HepG2 (cell line): ENCODE results near the gene FRMD8. TPM values are rescaled to one million over a fixed set of nuclear protein-coding genes. Genes with fewer than 3 reads are reported as not detected.

Source experiments
- ATF7 ChIP-seq, 2 experiments: fragments of 450-650 bp in 1 of 2; sonication (generic) in 1 of 2; formaldehyde crosslinking in 1 of 2; IDR thresholded peaks; 2 replicates each; pipeline versions ENCODE4 v1.4.0 to v1.6.1; 2016 to 2020; ENCODE audit warnings: antibody characterized with exemption in 1 of 2, mild to moderate bottlenecking in 1 of 2, missing genetic modification reagents in 1 of 2
- BCL6 ChIP-seq: IDR thresholded peaks from 2 replicates; pipeline ENCODE4 v1.6.1; 2016; ENCODE audit warnings: missing genetic modification reagents, missing compliant biosample characterization
- DMTF1 ChIP-seq: sonication (generic); formaldehyde crosslinking; IDR thresholded peaks from 2 replicates; pipeline ENCODE4 v1.4.0; 2020; ENCODE audit warnings: mild to moderate bottlenecking, missing genetic modification reagents
- GATAD1 ChIP-seq: IDR thresholded peaks from 2 replicates; pipeline ENCODE4 v1.6.1; 2016; ENCODE audit warnings: missing genetic modification reagents, missing compliant biosample characterization
- GFI1 ChIP-seq: sonication (generic); formaldehyde crosslinking; IDR thresholded peaks from 2 replicates; pipeline ENCODE4 v1.5.0; 2020; ENCODE audit warnings: missing genetic modification reagents, mild to moderate bottlenecking, borderline replicate concordance
- TGIF2 ChIP-seq: IDR thresholded peaks from 2 replicates; pipeline ENCODE4 v1.6.1; 2016; ENCODE audit warnings: control low read depth, missing compliant biosample characterization
- ZNF207 ChIP-seq: fragments of 450-650 bp; IDR thresholded peaks from 2 replicates; pipeline ENCODE4 v1.6.1; 2016; ENCODE audit warnings: antibody characterized with exemption, borderline replicate concordance
- ZNF333 ChIP-seq: sonication (generic); formaldehyde crosslinking; IDR thresholded peaks from 2 replicates; pipeline ENCODE4 v1.4.0; 2020; ENCODE audit warnings: mild to moderate bottlenecking, missing genetic modification reagents, borderline replicate concordance
- ZNF33A ChIP-seq: sonication (generic); formaldehyde crosslinking; IDR thresholded peaks from 2 replicates; pipeline ENCODE4 v1.5.1; 2020; ENCODE audit warnings: missing genetic modification reagents, mild to moderate bottlenecking, moderate library complexity, borderline replicate concordance
- ZNF362 ChIP-seq: sonication (generic); formaldehyde crosslinking; IDR thresholded peaks from 2 replicates; pipeline ENCODE4 v1.4.0; 2020; ENCODE audit warnings: missing genetic modification reagents, mild to moderate bottlenecking, borderline replicate concordance
- ZNF839 ChIP-seq: sonication (generic); formaldehyde crosslinking; IDR thresholded peaks from 2 replicates; pipeline ENCODE4 v1.4.0; 2020; ENCODE audit warnings: missing genetic modification reagents, mild to moderate bottlenecking, borderline replicate concordance
- polyA plus RNA-seq, 8 experiments: library from polyadenylated mRNA; depleted of rRNA in 3 of 8; stranded (reverse) in 7 of 8; unstranded in 1 of 8; fragments of >200 nt; fragmentation: Illumina TruSeq in 4 of 8; extraction: Trizol in 4 of 8; gene quantifications; 2 replicates each; pipeline versions ENCODE4 v1.2.1 to v1.2.3, GENCODE V29; 2011 to 2016; ENCODE audit warnings: low read depth in 4 of 8, missing spikeins in 1 of 8, mixed read lengths in 1 of 8; ENCODE audit not compliant: insufficient read depth in 1 of 8
- total RNA-seq, 5 experiments: library from RNA; depleted of rRNA; stranded (reverse); fragments of >200 nt; fragmentation: Illumina TruSeq; extraction: Trizol; gene quantifications; 2 replicates each; pipeline ENCODE4 v1.2.3, GENCODE V29; 2016; ENCODE audit warnings: low read depth in 1 of 5
- TF ChIP-seq, protein P1 (sequence below): sonication (generic); formaldehyde crosslinking; conservative IDR thresholded peaks from 2 replicates; pipeline ENCODE4 v1.8.0; 2022; ENCODE audit warnings: mild to moderate bottlenecking, moderate library complexity, missing genetic modification reagents
- TF ChIP-seq, protein P2 (sequence below): IDR thresholded peaks from 2 replicates; pipeline ENCODE4 v1.6.1; 2012; ENCODE audit warnings: low read length, improper control_type of control experiment
- TF ChIP-seq, protein P3 (sequence below): sonication (generic); formaldehyde crosslinking; conservative IDR thresholded peaks from 2 replicates; pipeline ENCODE4 v1.8.0; 2022; ENCODE audit warnings: missing genetic modification reagents

The FRMD8 gene
- total and polyA plus RNA-seq, 2 of the 13 experiments (the other 11 are each of a cell fraction or from before 2014, with no cell fraction given) = 5.8 to 20.6 TPM

- TF ChIP-seq ZNF33A (CRISPR knock-in tag) (no peak), ATF7 (IDR thresholded peaks at IDR 0.05) (no peak), ATF7 (CRISPR knock-in tag; IDR thresholded peaks at IDR 0.05) (no peak), ZNF207 (no peak), ZNF362 (CRISPR knock-in tag) (no peak), DMTF1 (CRISPR knock-in tag) (no peak), BCL6 (CRISPR knock-in tag) (peak; percentile 58; the same call in 1 of the 2 replicates), ZNF839 (CRISPR knock-in tag) (no peak), GATAD1 (CRISPR knock-in tag) (peak; percentile 72), ZNF333 (CRISPR knock-in tag) (no peak), TGIF2 (CRISPR knock-in tag) (peak; percentile 91; the same call in 1 of the 2 replicates), GFI1 (CRISPR knock-in tag) (no peak)
- TF ChIP-seq, protein P1, sequence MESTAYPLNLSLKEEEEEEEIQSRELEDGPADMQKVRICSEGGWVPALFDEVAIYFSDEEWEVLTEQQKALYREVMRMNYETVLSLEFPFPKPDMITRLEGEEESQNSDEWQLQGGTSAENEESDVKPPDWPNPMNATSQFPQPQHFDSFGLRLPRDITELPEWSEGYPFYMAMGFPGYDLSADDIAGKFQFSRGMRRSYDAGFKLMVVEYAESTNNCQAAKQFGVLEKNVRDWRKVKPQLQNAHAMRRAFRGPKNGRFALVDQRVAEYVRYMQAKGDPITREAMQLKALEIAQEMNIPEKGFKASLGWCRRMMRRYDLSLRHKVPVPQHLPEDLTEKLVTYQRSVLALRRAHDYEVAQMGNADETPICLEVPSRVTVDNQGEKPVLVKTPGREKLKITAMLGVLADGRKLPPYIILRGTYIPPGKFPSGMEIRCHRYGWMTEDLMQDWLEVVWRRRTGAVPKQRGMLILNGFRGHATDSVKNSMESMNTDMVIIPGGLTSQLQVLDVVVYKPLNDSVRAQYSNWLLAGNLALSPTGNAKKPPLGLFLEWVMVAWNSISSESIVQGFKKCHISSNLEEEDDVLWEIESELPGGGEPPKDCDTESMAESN (CRISPR knock-in tag) = peak; percentile 3; the same call in 1 of the 2 replicates
- TF ChIP-seq, protein P2, sequence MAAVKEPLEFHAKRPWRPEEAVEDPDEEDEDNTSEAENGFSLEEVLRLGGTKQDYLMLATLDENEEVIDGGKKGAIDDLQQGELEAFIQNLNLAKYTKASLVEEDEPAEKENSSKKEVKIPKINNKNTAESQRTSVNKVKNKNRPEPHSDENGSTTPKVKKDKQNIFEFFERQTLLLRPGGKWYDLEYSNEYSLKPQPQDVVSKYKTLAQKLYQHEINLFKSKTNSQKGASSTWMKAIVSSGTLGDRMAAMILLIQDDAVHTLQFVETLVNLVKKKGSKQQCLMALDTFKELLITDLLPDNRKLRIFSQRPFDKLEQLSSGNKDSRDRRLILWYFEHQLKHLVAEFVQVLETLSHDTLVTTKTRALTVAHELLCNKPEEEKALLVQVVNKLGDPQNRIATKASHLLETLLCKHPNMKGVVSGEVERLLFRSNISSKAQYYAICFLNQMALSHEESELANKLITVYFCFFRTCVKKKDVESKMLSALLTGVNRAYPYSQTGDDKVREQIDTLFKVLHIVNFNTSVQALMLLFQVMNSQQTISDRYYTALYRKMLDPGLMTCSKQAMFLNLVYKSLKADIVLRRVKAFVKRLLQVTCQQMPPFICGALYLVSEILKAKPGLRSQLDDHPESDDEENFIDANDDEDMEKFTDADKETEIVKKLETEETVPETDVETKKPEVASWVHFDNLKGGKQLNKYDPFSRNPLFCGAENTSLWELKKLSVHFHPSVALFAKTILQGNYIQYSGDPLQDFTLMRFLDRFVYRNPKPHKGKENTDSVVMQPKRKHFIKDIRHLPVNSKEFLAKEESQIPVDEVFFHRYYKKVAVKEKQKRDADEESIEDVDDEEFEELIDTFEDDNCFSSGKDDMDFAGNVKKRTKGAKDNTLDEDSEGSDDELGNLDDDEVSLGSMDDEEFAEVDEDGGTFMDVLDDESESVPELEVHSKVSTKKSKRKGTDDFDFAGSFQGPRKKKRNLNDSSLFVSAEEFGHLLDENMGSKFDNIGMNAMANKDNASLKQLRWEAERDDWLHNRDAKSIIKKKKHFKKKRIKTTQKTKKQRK = no peak
- TF ChIP-seq, protein P3, sequence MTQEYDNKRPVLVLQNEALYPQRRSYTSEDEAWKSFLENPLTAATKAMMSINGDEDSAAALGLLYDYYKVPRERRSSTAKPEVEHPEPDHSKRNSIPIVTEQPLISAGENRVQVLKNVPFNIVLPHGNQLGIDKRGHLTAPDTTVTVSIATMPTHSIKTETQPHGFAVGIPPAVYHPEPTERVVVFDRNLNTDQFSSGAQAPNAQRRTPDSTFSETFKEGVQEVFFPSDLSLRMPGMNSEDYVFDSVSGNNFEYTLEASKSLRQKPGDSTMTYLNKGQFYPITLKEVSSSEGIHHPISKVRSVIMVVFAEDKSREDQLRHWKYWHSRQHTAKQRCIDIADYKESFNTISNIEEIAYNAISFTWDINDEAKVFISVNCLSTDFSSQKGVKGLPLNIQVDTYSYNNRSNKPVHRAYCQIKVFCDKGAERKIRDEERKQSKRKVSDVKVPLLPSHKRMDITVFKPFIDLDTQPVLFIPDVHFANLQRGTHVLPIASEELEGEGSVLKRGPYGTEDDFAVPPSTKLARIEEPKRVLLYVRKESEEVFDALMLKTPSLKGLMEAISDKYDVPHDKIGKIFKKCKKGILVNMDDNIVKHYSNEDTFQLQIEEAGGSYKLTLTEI = no peak
Observed at GRCh38 chr11:65420979-65421793, 34.7 kb downstream of the FRMD8 start (continued).
